GM19438 (cell line): Measurements from ENCODE around the gene DHRS7C.

ENCODE experiments used
- ATAC-seq: cut with Tn5 transposase; IDR thresholded peaks from one replicate; pipeline ENCODE4 v1.9.1; 2021; ENCODE audit warnings: low read depth; ENCODE audit not compliant: unreplicated experiment

Gene DHRS7C

DNA sequence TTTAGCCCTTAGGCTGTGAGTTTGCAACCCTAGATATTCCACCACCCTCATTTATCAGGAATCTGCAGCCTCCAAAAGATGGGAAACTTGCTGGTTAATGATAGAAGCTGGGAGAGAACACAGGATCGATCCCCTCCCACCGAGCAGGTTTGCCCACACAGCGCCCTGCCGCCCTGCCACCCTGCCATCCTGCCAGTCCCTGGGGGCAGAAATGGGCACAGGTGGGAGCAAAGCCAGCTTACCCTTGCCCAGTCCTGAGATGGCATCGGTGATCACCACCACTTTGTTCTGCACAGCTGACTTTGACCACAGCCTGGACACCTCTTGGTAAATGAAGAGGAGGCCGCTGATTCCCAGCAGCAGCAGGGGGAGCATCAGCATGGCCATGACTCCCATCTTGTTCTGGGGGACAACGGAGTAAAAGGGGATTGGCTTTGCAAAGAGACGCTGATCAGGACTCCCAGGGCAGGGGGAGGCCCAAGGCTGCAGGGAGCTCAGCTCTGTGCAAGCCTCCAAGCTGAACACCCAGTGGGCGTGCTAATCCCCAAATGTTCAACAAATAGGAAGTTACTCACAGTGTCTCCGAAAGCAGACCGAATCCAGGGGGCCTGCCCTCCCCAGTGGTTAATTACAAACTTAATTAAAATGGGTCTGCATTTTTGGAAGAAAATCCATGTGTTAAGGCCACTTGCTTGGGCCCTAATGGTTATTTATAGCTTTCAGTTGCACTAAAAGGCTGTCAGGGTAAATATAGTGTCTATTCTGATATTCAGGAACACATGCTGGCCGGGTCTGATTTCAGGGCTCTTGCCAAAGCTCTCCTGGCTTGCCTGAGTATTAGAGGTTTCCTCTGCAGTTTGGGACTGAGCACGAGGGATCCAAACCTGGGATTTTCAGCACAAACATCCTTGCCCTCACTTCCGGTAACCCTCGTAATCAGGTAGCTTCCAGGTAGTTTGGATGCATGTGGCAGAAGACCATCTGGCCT is at the start of gene DHRS7C:
Gene DHRS7C (minus strand): TSS at position 704 of the 988 bp plus-strand sequence. CDS start 308 bp downstream, at position 396.
- no peak for ATAC-seq

DNA sequence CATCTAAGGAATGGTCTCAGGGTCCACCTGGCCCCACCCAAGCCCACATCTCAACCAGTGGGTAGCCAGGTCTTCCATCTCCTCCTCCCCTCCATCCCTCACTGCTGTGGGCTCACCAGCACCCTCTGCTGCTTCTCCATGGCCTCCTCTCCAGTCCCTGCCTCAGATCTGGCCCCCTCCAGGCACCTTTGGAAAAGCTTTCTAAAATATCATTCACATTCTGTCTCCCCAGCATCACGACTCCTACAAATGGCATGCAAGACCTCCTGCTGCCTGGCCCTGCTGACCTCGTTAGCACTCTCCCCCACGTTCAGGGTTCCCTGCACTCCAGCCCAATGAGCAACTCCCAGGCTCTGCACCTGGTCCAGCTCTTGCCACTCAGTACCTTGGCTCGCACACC is 48.0 kb upstream of the DHRS7C start:
- ATAC-seq = no peak

DNA sequence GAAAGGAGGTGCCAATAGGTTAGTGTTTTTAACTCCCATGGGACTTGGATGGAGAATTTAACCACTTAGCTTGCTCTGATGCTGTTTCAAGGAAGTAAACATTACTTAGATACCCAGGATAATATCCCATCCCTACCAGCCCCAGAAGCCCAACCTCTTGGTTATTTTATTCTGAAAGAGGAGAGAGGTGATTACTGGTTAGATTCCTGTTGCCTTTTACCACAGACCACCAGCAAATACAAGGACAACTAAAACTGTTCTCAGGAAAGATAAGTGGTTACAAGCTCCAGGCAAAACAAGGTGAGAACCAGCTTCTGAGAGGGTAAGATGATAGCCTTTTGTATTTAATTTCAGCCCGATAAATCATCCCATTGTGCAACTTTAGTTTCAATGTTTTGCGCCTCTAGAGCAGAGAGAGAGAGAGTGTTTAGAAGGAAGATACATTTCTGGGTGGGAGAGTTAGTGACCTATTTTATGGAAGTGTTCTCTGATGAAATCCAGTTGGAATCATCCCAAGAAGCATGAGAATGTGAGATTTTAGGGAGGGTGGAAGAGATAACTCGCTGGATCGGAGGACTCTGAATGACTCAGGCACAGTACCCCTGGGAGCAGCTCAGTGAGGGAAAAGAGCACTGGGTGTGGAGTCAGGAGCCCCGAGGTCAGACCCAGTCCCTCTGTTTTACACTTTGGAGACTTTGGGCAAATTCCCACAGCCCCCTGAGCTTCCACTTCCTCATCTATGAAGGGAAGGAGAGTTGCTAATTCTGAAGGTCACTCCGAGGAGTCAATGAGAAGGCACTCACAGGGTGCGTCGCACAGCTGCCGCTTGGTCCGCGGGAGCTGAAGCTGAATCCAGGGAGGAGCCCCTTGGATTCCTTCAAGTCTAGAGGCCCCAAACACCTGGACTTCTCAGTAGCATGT is 46.4 kb upstream of the DHRS7C start:
- no peak for ATAC-seq

- ATAC-seq = no peak
Measured at GRCh38 chr17:9833922-9834321, 42.5 kb upstream of the DHRS7C start.

DNA sequence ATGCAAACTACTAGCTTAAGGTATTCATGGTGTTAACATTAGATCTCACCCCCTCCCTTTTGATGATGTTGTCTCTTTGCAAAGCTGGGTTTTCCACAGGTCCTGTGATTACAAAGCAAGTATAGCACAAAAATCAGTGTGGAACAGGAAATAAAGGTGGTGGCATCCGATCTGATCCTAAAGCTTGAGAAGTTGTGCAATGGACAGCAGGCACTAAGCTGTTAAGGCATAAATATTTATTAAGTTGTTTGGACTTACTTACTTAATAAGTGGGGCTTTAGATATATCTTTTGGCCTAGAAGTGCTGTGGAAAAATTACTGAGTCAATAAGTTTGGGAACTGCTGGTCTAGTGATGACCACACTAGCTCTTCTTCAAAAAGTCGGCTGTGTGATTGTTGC is 39.3 kb upstream of the DHRS7C start:
- ATAC-seq = no peak

DNA sequence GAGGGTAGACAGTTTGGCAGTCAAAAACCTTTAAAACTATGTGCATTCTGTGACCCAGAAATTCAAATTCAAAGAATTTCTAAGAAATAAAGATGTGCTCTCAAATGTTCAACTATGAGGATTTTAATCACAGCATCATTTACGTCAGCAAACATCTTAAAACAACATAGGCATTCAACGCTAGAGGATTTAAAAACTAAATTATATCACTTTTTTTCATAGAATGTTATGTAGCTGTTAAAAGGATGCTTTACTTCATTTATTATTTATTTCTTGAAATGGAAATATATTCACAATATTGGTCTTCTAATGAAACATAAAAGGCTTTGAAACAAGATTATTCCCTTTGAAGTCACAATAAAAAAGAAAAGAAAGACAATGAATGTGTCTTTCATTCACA is 38.0 kb upstream of the DHRS7C start:
- no peak for ATAC-seq

- no peak for ATAC-seq
Measured at GRCh38 chr17:9828296-9829295, 37.2 kb upstream of the DHRS7C start.

DNA sequence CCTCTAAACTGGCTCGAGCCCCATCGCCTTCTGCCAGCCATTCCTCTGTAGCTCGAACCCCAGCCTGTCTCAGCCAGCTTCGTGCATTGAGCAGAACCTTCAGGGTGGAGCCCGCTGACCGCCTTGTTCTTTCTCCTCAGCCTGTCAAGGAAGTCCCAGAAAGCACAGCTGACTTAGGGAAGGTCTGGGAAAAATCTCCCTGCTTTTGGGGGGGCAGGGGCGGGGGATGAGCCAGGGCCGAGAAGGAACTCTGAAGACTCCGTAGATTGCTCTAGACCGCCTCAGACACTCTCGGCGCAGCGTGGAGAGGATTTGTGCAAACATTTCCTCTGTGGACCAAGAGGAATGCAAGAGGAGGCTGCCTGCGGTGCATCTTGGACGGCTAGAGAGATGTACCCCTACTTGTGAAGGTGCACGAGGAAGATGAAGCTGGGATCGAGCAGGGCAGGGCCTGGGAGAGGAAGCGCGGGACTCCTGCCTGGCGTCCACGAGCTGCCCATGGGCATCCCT is 34.3 kb upstream of the DHRS7C start, which contains the start of gene GLP2R:
Gene GLP2R (plus strand): TSS at position 284 of the 510 bp plus-strand sequence. CDS start 140 bp downstream, at position 424.
- no peak for ATAC-seq

- no peak for ATAC-seq
Measured at GRCh38 chr17:9824797-9825338, 33.5 kb upstream of the DHRS7C start.

DNA sequence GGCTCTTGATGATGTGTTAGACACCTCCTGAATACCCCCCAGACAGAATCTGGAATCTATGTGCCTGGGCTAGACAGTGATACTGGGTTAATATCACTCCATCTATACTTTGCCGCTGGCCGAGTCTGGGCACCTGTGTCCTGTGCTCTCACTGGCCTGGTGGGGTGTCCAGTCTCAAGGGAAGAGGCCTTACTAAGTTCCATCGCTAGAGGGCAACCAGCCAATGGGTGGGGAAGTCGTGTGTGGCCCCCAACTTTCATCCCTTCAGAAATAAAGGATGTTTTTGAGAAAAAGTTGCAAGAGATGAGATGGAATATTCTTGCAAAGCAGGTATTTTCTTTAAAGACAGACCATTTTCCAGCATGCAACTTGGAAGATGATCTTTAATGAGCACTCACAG is 32.7 kb upstream of the DHRS7C start:
- ATAC-seq = no peak

GRCh38 chr17:9821921-9822320 is 30.5 kb upstream of the DHRS7C start, which contains the start of gene GSG1L2:
Gene GSG1L2 (minus strand): TSS chr17:9822079. CDS start chr17:9822071, 8 bp downstream.
- ATAC-seq = no peak

- no peak for ATAC-seq
Measured at GRCh38 chr17:9820448-9820847, 29.1 kb upstream of the DHRS7C start.

GRCh38 chr17:9818760-9819159 is 27.4 kb upstream of the DHRS7C start:
- no peak for ATAC-seq

DNA sequence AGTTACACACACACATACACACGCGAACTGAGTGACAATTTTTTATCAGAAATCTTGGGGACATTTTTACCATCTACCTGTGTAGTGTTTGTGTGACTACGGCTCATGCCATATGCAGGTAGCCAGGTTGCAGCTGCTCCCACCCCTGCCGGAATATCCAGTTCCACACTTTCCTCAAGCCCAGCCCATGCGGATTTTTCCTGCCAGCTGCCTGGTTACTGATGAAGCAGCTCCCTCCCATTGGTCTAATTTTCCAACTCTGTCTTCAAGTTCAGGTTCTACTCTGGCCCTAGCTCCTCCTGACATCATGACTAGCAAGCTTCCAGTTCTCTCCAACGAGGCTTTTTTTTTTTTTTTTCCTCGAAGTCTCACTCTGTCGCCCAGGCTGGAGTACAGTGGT is 25.7 kb upstream of the DHRS7C start:
- no peak for ATAC-seq

- ATAC-seq = no peak
Measured at GRCh38 chr17:9816472-9816871, 25.1 kb upstream of the DHRS7C start.

DNA sequence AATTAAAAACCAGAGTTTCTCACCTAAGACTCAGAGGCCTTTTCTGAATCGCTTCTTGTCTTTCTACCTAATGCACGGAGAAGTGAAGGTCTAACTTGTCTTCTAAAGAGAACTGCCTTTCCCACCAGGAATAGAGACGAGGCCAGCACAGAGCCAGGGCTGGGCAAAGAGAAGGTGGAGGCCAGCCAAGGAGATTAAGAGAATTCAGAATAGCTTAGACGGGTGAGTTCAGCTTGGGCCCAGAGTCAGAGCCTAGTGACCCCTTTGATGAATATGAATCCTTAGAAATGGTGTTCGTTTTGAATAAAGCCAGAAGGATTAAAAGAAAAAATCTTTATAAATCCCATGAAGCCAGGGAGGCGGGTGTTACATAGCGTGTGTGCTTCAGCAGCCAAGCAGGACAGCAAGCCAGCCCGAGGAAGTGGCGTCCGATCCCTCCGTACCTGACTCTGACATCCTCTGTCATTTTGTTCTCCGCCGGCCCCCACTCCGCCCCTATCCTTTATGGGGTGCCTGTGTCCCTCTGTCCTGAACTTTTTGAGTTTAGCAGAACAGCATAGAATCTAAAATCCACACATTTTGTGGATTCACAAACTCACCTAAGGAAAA is 23.0 kb upstream of the DHRS7C start:
- ATAC-seq = no peak

GRCh38 chr17:9813166-9813565 is 21.8 kb upstream of the DHRS7C start:
- no peak for ATAC-seq

GRCh38 chr17:9811537-9811936 is 20.1 kb upstream of the DHRS7C start:
- no peak for ATAC-seq

GRCh38 chr17:9811086-9811485 is 19.7 kb upstream of the DHRS7C start:
- ATAC-seq = no peak
